OCI-LY7 (cell line): ENCODE measurements around the gene SMOC1. TPM values are rescaled to one million over a fixed set of nuclear protein-coding genes. Genes with fewer than 3 reads are reported as not detected.

Experiments
- BruUV-seq: library from RNA; stranded (reverse); fragments of 400-500 nt; replicated peaks from 2 replicates; lab custom pipeline; 2021; lab: Mats Ljungman, UMichigan
- CTCF ChIA-PET: fragments of 300-600 bp; sonication (Branson Sonifier 250); formaldehyde crosslinking; loops from one replicate; lab custom pipeline; 2022; ENCODE audit warnings: antibody characterized with exemption; ENCODE audit not compliant: unreplicated experiment; lab: Charles Lee
- POLR2A ChIA-PET: fragments of 300-600 bp; sonication (Branson Sonifier 250); formaldehyde crosslinking; loops from one replicate; lab custom pipeline; 2022; ENCODE audit warnings: antibody characterized with exemption; lab: Charles Lee
- DNase-seq: peaks from one replicate; pipeline ENCODE4 v3.0.0-alpha.2; 2015; ENCODE audit warnings: low spot score
- H2AFZ ChIP-seq: fragments of 200-600 bp; sonication (generic), shearing (Covaris generic); 2 replicates; pipeline ENCODE4 v1.6.1; 2014; ENCODE audit warnings: mild to moderate bottlenecking, antibody characterized with exemption, low read length, moderate library complexity
- H3K27ac ChIP-seq: fragments of 200-600 bp; sonication (generic); 2 replicates; pipeline ENCODE4 v1.5.1; 2014; ENCODE audit warnings: mixed run types, low read depth, mild to moderate bottlenecking, moderate library complexity, low read length, inconsistent platforms; ENCODE audit not compliant: poor library complexity, severe bottlenecking
- H3K36me3 ChIP-seq: fragments of 200-600 bp; sonication (generic); 2 replicates; pipeline ENCODE4 v1.6.1; 2014; ENCODE audit warnings: mild to moderate bottlenecking, antibody characterized with exemption, low read length, moderate library complexity, mixed read lengths; ENCODE audit not compliant: insufficient read depth
- H3K4me1 ChIP-seq: fragments of 200-600 bp; sonication (generic); 2 replicates; pipeline ENCODE4 v1.5.1; 2014; ENCODE audit warnings: mild to moderate bottlenecking, low read length; ENCODE audit not compliant: insufficient read depth, poor library complexity, severe bottlenecking
- H3K4me2 ChIP-seq: fragments of 200-600 bp; sonication (generic); 2 replicates; pipeline ENCODE4 v1.6.1; 2014; ENCODE audit warnings: mild to moderate bottlenecking, low read length
- H3K4me3 ChIP-seq: fragments of 200-600 bp; sonication (generic); 2 replicates; pipeline ENCODE4 v1.5.1; 2014; ENCODE audit warnings: mild to moderate bottlenecking, low read depth, low read length; ENCODE audit not compliant: poor library complexity, severe bottlenecking
- H3K79me2 ChIP-seq: fragments of 200-600 bp; sonication (generic); 2 replicates; pipeline ENCODE4 v1.6.1; 2016; ENCODE audit warnings: low read depth, mild to moderate bottlenecking, low read length, moderate library complexity, mixed read lengths; ENCODE audit not compliant: insufficient read depth
- H3K9me2 ChIP-seq: fragments of 200-600 bp; sonication (generic); 2 replicates; pipeline ENCODE4 v1.6.1; 2016; ENCODE audit warnings: mild to moderate bottlenecking, low read length, mixed read lengths; ENCODE audit not compliant: insufficient read depth
- H3K9me3 ChIP-seq: fragments of 200-600 bp; sonication (generic); 2 replicates; pipeline ENCODE4 v1.6.1; 2014; ENCODE audit warnings: mild to moderate bottlenecking, mixed run types, low read length, mixed read lengths
- H4K20me1 ChIP-seq: fragments of 200-600 bp; sonication (generic); 2 replicates; pipeline ENCODE4 v1.6.1; 2014; ENCODE audit warnings: mild to moderate bottlenecking, antibody characterized with exemption, low read length, moderate library complexity, mixed read lengths; ENCODE audit not compliant: insufficient read depth
- EZH2phosphoT487 ChIP-seq: fragments of 200-600 bp; sonication (generic); IDR thresholded peaks from 2 replicates; pipeline ENCODE4 v1.6.1; 2018; ENCODE audit warnings: low read depth, borderline replicate concordance, mild to moderate bottlenecking, mixed run types, antibody characterized with exemption, low read length, moderate library complexity, mixed read lengths
- intact Hi-C: fragments of 100-400 bp; cut with micrococcal nuclease; formaldehyde crosslinking; loops from one replicate; pipeline ENCODE4 v1.10.0; 2022; ENCODE audit not compliant: unreplicated experiment
- total RNA-seq, 2 experiments: library from RNA; depleted of rRNA in 1 of 2; stranded (reverse); fragments of >200 nt in 1 of 2; shearing (Covaris generic) in 1 of 2; gene quantifications; 2 replicates each; pipeline ENCODE4 v1.2.3, GENCODE V29; 2014 to 2022
- TF ChIP-seq, protein P1 (sequence below): fragments of 200-600 bp; sonication (generic); conservative IDR thresholded peaks from 2 replicates; pipeline ENCODE4 v1.5.1; 2014; ENCODE audit warnings: mild to moderate bottlenecking, antibody characterized with exemption, low read length, moderate library complexity, mixed read lengths

The SMOC1 gene
- total RNA-seq, 2 experiments from 2014 or later = not detected

DNA sequence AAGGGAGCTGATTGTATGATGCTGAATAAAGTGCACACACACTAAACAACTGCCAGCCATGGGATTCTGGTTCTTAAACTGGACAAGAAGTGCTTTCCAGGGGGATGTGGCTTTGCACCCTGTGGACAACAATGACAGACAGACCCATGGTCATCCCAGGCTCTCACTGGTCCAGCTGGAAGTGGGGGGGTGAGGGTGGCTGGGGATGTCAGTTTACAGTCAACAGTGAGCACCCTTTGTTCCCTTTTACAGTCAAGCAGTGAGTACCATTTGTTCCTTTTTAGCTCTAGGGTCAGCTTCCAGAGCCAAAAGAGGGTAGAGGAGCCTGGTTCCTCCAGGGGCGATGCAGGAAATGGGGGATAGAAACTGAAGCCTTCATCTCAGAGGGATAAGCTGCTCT lies 100.7 kb downstream of the SMOC1 start:
- POLR2A ChIA-PET = no interaction called here
- no peaks in the 10 kb centered on the region for H3K36me3 ChIP-seq
- H3K9me2 ChIP-seq = no peaks in the 10 kb centered on the region
- intact Hi-C loops = no loop called here
- H2AFZ ChIP-seq = no peak overlapping the region
- no peak for DNase-seq
- CTCF ChIA-PET = no interaction called here
- H3K4me1 ChIP-seq = no peaks in the 10 kb centered on the region
- BruUV-seq = no TSS peak
- H3K27ac ChIP-seq = no peak overlapping the region
- no peak overlapping the region for H3K4me3 ChIP-seq
- H3K9me3 ChIP-seq = no peaks in the 10 kb centered on the region
- no peak overlapping the region for H3K4me2 ChIP-seq
- H3K79me2 ChIP-seq = no peaks in the 10 kb centered on the region
- H4K20me1 ChIP-seq = no peaks in the 10 kb centered on the region
- TF ChIP-seq, protein P1, sequence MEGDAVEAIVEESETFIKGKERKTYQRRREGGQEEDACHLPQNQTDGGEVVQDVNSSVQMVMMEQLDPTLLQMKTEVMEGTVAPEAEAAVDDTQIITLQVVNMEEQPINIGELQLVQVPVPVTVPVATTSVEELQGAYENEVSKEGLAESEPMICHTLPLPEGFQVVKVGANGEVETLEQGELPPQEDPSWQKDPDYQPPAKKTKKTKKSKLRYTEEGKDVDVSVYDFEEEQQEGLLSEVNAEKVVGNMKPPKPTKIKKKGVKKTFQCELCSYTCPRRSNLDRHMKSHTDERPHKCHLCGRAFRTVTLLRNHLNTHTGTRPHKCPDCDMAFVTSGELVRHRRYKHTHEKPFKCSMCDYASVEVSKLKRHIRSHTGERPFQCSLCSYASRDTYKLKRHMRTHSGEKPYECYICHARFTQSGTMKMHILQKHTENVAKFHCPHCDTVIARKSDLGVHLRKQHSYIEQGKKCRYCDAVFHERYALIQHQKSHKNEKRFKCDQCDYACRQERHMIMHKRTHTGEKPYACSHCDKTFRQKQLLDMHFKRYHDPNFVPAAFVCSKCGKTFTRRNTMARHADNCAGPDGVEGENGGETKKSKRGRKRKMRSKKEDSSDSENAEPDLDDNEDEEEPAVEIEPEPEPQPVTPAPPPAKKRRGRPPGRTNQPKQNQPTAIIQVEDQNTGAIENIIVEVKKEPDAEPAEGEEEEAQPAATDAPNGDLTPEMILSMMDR = no peak
- TF ChIP-seq EZH2phosphoT487 = no peak

DNA sequence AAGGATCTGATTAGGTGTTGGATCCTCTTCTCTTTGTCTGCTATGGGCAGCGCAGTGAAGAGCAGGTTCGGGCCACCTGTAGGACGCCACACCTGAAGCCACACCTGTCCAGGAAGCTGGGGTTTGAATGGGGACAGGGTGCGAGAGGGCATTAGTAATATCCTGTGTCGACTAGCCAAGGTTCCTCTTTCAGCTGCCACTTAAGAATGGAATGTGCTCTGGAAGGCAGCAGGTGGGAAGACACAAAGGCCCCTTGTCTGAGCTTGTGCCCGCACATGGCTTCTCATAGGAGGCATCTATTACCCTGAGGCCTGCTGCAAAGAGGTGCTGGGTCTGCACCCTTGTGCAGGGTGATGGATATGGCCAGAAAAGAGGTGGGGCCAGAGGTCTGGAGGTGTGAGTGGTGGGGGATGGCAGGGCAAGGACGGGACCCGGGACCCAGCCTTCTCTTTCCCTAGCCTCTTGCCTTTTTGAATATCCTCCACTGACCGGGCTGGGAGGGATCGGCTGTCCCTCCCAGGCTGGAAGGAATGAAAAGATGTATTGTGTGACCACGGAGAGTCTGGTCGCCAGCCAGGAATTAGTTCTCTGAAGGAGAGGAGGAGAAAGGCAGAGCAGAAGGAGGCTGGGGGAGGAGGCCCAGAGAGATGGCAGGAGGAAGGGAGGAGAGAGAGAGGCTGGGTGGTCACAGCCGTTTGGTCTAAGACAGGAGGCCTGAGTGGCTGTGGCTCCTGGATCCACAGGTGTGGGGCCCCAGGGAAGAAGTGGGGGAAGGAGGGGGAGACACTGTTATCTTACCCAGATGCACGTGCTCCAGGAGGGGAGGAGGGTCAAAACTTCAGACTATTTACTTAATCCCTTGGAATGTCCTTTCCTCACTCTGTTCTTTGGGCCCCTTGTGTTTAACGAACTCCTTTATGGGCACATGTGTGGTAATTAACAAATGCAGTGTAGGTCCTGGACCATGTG lies 101.5 kb downstream of the SMOC1 start:
- ChIA-PET CTCF (no interaction called here), POLR2A (no interaction called here)
- Histone ChIP-seq H3K9me3 (no peaks in the 10 kb centered on the region), H3K4me2 (no peak overlapping the region), H2AFZ (no peak overlapping the region), H4K20me1 (no peaks in the 10 kb centered on the region), H3K27ac (no peak overlapping the region), H3K4me3 (no peak overlapping the region), H3K36me3 (no peaks in the 10 kb centered on the region), H3K4me1 (no peaks in the 10 kb centered on the region), H3K9me2 (no peaks in the 10 kb centered on the region), H3K79me2 (no peaks in the 10 kb centered on the region)
- BruUV-seq = no TSS peak
- TF ChIP-seq, protein P1 = no peak
- TF ChIP-seq EZH2phosphoT487 = no peak
- DNase-seq = no peak
- intact Hi-C loops = no loop called here

DNA sequence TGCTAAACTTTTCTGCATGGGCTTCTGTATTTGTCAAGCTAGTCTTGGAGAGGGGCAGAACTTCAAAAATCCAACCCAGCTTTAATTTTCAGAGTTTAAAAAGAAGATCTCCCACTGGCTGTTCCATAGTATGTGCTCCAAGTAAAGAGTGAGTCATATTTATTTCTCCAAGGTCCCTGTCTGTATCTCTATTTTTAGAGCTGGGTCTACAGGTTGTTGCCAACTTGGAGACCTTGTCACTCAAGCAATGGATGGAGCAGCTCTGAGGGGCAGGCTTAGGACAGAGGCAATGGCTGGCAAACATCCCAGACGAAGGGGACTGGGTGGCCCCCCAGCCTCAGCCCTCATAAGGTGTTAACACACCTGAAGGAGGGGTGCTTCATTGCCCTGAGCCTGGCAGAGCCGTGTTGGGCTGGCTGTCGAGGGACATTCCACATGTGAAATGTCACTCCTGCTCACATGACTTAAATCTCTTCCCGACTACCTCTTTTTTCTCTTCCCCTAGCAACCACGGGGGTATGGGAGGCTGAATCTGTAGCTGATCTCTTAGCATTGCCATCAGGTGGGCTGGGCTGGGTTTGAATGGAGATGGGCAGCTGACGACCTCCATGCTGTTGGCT lies 103.1 kb downstream of the SMOC1 start:
- BruUV-seq = no TSS peak
- intact Hi-C loops = no loop called here
- POLR2A ChIA-PET = no interaction called here

More for the DNA sequence above, 103.1 kb downstream of the SMOC1 start:
- H3K4me3 ChIP-seq = no peak overlapping the region
- H3K27ac ChIP-seq = no peak overlapping the region
- no peak overlapping the region for H3K4me2 ChIP-seq
- H3K9me3 ChIP-seq = no peaks in the 10 kb centered on the region
- no peak overlapping the region for H2AFZ ChIP-seq
- no peaks in the 10 kb centered on the region for H3K9me2 ChIP-seq
- H3K36me3 ChIP-seq = no peaks in the 10 kb centered on the region
- no peak for DNase-seq
- H4K20me1 ChIP-seq = no peaks in the 10 kb centered on the region
- no peak for TF ChIP-seq EZH2phosphoT487
- TF ChIP-seq, protein P1 = no peak
- no peaks in the 10 kb centered on the region for H3K79me2 ChIP-seq
- no peaks in the 10 kb centered on the region for H3K4me1 ChIP-seq
- CTCF ChIA-PET = no interaction called here
